RKO (cell line): ENCODE measurements around the gene GNRH2.
A peak's percentile ranks its signal among the peaks of the same experiment; 100 is the strongest.
"Not testable (repeated sequence)": the region's sequence is repeated elsewhere in the genome, so short reads cannot be mapped to it uniquely, and the experiment has no call there.

Experiments used
- DNase-seq: peaks from one replicate; pipeline ENCODE4 v3.0.0-alpha.2; 2016; ENCODE audit warnings: low spot score

Gene GNRH2

DNA sequence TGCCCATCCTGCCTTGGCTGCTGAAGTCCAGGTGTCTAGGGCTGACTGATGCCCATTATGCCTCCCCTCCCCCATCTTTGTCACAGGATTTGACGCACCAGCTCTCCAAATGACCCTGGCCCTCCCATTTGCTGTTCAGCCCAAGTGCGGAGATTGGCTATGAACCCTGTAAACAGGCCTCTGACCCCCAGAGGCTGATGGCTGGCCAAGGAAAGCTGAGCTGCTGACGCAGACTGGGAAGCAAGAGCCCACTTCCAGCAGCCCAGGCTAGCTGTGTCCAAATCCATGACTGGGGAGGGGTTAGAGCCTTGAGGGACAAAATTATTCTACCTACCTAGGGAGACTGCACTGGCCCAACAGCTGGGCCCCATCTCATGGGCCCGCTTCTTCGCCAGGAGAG is 797 bp upstream of the GNRH2 start:
- DNase-seq = no peak

DNA sequence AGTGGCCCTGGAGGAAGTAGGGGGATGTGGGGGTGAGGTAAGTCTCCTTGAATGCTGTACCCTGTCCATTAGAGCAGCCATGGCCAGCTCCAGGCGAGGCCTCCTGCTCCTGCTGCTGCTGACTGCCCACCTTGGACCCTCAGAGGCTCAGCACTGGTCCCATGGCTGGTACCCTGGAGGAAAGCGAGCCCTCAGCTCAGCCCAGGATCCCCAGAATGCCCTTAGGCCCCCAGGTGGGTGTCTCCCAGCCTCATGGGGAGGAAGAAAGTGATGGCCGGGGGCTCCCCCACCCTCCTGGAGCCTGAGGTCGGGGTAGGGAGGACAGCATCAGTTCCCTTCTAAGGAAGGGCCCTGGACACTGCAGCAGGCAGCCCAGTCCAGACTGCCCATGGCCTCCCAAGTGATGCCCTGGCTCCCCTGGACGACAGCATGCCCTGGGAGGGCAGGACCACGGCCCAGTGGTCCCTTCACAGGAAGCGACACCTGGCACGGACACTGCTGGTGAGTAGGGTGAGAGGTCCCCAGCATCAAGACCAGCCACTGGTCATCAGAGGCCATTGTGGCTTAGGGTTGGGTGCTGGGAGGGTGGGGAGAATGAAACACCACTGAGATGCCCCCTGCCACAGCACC is 1.0 kb downstream of the GNRH2 start:
- no peak for DNase-seq

DNA sequence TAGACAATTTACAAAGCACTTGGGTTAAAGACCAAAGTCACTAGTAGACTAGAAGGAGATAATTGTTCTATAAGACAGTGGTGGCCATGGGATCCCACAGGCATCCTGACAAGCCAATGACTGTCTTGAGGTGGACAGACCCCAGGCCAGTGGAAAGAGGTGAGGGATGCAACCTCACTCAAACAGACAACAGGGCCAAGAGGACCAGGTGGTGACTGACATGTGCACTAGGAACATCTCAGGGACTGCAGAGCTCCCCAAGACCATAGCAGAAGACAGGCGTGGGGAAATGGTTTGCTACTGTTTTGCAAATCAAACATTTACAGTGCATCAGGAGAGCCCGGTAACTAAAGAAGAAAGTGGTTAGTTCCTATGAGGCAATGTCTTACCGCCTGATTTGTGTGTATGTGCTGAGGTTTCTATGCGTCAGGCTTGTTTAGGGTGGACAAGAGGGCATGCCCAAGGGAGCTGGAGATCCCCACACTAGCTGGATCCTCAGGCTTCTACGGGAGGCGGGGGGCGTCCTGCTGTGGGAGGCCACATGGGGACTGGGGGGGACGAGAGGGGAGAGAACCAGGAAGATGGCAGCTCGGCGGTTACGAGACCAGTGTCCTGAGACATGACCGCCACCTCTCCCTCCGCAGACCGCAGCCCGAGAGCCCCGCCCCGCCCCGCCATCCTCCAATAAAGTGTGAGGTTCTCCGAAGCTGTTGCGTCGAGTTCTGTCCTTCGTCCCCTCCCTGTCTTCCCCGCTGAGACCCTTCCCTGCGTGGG is 1.8 kb downstream of the GNRH2 start:
- DNase-seq = peak; percentile 79

DNA sequence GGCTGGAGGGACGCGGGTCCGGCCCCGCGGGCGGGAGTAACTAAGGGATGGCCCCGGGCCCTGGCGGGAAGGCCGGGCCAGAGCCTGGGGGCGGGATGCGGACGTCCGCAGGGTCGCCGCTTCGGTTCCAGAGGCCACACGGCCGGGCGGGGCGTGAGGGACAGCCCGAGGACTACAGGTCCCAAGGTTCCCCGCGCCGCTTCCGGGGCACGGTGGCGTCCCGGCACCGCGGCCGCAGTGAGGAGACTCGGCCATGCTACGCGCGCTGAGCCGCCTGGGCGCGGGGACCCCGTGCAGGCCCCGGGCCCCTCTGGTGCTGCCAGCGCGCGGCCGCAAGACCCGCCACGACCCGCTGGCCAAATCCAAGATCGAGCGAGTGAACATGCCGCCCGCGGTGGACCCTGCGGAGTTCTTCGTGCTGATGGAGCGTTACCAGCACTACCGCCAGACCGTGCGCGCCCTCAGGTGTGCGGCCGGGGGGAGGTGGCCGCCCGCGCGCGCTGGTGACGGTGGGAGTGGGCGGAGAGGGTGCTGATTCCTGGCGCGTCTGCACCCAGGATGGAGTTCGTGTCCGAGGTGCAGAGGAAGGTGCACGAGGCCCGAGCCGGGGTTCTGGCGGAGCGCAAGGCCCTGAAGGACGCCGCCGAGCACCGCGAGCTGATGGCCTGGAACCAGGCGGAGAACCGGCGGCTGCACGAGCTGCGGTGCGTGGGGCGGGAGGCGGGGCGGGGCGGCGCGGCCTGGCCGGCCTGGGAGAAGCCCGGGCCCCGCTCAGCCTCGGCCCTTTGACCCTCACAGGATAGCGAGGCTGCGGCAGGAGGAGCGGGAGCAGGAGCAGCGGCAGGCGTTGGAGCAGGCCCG is 2.6 kb downstream of the GNRH2 start, which contains the start of gene MRPS26:
MRPS26 (plus strand) TSS at position 237 of the 861 bp plus-strand sequence; CDS start at position 254, 17 bp downstream.
- DNase-seq = peak; percentile 93

DNA sequence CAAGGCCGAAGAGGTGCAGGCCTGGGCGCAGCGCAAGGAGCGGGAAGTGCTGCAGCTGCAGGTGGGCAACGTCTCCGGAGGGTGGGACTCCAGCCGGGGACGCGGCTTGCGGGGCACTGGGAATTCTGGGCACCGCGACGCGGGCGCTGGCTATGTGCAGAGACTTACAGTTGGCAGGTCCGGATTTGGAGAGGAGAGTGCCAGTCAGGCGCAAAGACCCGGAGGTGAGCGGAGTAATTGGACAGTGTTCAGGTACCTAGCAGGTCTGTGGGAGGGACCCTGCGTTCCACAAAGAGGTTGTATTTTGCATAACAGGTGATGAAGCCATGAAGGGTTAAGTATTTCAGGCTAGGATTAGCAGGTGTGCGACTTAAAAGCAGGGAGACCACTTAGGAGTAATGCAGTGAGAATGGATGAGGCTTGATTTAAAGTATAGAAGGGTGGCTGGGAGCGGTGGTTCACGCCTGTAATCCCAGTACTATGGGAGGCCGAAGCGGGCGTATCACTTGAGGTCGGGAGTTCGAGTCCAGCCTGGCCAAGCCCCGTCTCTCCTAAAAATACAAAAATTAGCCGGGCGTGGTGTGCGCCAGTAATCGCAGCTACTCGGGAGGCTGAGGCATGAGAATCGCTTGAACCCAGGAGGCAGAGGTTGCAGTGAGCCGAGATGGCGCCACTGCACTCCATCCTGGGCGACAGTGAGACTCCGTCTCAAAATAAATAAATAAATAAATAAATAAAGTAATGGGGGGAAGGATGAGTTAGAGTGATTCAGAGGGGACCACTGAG is 3.4 kb downstream of the GNRH2 start:
- DNase-seq = peak; percentile 53

DNA sequence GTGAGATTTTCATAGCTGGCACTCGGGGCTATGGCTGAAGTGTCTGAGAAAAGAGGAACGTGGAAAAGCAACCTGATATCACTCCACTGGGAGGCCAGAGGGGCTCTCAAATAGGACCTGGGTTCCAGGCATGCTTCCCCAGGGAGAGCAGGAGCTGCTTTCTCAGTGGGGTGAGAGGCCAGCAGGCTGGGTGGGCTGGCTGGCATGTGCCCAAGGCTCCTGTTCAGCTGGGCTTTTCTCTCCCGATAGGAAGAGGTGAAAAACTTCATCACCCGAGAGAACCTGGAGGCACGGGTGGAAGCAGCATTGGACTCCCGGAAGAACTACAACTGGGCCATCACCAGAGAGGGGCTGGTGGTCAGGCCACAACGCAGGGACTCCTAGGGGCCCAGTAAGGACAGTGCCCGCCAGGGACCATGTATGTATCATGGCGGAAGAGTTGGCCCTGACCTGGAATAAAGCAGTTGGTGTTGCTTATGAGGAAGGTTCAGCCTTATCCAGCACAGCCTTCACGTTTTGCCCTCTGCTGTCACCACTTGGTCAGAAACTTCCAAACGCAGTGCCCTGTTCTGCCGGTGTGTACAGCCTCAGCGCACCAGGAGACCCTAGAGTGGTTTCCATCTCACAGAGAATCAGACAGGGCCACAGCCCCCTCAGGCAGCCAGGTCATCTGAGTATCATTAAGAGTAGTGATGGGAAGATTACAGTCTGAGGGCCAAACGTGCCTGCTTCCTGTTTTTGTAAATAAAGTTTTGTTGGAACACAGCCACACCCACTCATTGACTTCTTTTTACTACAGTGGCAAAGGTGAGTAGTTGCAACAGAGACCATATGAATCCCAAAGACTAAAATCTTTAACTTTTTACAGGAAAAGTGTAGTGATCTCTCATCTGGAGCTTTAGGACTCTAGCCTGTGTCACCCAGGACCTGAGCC is 4.3 kb downstream of the GNRH2 start:
- no peak for DNase-seq

DNA sequence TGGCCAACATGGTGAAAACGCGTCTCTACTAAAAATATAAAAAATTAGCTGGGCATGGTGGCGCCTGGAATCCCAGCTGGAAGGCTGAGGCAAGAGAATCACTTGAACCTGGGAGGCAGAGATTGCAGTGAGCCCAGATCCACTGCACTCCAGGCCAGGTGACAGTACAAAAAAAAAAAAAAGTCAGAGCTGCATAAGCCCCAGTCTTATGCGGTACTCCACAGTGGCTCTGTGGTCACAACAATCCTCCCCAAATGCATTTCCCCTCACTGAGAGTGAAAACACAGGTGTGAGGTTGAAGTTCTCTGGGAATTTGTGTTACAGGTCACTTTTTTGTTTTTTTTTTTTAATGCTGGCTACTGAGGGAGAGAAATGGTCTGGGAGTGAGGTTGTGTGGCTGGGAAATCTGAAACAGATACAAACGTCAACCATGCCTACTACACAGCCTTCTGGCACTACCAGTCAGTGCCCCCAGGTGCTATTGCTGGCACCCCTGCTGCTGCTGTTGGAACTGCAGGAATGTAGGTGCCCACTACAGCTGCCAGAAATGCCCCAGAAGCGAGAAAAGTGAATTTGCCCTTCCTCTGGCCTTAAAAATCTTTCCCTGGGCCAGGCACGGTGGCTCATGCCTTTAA is 8.1 kb downstream of the GNRH2 start:
- DNase-seq = no peak

DNA sequence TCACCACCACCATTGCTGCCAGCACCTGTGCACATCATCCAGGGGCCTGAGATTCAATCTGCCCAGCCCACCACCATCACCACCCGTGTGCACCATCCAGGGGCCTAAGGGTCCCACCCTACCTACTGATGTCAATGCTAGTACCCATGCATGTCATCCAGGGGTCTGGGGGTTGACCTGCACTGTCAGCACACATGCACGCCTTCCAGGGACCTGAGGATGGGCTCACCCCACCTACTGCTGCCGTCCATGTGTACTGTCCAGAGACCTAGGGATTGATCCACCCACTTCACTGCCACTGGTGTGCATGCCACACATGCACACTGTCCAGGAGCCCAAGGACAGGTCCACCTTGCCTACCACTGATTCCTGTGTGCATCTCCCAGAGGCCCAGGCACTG is 16.1 kb downstream of the GNRH2 start:
- DNase-seq = no peak

DNA sequence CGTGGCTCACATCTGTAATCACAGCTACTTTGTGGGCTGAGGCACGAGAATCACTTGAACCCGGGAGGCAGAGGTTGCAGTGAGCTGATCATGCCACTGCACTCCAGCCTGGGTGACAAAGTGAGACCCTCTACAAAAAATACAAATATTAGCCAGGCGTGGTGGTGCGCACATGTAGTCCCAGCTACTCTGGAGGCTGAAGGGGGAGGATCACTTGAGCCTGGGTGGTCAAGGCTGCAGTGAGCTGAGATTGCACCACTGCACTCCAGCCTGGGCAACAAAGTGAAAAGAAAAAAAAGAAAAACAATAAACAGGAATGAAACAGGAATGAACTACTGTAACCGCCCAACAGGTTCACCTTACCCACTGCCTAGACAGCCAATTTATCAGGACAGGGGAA is 20.7 kb downstream of the GNRH2 start:
- DNase-seq = not testable (repeated sequence)

DNA sequence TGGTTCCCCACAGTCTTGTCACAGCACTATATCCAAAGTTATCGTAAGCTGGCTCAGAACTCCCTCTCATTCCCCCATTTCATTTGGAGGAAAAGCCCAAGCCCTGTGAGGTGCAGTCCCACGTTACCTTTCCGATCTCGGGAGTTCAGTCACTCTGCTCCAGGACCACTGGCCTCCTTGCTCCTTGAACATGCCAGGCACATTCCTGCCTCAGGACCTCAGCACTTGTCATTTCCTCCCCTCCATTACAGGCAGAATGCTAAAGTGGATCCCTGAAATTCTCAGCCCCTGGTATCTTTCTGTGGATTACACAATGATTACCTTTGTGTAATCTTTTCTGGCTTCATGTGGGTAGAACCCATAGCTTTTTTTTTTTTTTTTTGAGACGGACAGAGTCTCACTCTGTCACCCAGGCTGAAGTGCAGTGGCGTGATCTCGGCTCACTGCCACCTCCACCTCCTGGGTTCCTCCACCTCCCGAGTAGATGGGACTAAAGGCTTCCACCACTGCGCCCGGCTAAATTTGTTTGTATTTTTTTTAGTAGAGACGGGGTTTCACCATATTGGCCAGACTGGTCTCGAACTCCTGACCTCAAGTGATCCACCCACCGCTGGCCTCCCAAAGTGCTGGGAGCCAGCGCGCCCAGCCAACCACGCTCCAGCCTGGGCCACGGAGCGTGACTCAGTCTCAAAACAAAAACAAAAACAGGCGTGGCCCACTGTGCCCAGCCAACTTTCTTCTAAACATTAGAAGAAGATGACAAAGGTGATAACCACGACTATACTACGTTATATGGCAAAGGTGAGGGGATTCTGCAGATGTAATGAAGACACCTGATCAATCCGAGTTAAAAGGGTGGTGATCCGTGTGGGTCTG is 24.0 kb downstream of the GNRH2 start:
- DNase-seq = no peak

DNA sequence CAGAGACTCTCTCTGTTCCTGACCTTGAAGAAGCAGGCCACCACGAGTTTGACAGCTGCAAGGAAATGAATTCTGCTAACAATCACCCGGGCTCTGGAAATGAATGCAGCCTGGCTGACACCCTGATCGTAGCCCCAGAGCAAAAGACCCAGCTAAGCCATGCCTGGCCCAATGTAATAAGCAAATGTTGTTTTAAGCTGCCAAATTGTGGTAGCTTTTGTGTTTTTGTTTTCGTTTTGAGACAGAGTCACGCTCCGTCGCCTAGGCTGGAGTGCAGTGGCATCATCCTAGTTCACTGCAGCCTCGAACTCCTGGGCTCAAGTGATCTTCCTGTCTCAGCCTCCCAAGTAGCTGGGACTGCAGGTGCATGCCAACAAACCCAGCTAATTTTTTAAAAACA is 24.7 kb downstream of the GNRH2 start:
- no peak for DNase-seq

DNA sequence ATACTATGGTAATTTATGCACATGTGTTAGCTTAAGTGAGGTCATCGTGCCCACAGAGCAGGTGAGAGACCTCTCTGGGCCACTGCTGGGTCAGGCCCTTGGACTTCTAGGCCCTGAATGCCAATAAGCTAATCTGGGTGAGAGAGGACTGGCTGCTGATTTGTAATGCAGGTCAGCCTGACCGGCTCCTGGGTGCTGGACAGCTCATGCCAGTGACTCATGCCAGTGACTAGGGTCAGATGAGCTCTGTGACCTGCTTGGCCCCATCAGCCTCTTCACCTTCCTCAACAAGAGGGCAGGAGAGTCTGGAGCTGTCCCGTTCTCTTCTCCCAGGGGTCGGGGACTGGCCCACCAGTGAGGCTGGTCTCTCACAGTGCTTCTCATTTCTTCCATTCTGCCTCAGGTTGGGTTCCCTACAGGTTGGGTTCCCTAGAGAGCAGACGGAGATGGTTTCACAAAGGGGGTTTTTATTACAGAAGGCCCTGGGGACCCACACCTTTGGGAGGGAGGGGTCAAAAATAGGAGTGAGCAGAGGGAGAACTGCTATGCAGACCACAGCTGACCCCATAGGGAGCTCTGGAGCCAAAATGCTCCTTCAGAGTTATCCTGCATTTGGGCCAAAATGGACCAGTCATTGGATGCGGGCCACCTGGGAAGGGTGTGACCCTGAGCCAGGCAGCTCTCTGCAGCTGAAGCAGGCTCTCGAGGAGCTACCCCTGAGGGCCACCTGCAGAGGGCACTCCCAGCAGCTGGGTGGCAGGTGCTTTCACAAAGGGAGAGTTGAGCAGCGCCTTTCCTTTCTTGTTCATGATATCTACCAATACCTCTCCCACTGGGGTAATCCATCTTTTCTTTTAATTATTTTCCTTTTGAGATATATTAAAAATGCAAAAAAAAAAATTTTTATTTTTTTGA is 25.8 kb downstream of the GNRH2 start:
- DNase-seq = peak; percentile 87

DNA sequence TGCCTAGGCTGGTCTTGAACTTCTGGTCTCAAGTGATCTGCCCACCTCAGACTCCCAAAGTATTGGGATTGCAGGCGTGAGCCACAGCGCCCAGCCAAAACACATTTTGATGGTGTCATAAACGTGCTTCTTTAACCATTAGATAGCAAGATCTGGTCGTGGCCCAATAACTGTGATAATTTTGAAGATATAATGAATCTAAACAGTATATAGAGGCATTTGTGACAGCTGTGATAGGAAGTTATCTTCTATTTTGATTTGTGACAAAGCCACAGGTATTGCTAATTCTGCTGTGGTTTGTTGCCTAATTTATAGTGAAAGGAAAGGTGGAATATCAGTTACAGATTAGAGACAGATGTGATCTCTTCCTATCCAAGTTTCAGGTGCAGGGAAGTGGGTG is 27.3 kb downstream of the GNRH2 start:
- DNase-seq = no peak

DNA sequence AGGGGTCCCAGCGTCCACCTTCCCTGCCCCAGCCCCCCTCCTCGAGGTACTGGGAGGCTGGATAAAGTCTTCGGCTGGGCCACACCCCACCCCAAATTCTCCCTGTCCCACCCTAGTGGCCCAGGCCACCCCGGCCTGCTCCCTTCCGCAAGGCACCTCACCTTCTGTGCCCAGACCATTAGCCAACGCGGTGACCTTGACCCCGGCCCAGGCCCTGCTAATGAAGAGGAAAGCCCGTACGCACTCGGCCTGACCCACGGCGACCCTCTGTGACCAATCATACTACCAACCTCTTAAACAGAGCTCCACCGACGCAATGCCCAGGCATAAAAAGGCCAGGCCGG is 27.8 kb downstream of the GNRH2 start:
- no peak for DNase-seq

DNA sequence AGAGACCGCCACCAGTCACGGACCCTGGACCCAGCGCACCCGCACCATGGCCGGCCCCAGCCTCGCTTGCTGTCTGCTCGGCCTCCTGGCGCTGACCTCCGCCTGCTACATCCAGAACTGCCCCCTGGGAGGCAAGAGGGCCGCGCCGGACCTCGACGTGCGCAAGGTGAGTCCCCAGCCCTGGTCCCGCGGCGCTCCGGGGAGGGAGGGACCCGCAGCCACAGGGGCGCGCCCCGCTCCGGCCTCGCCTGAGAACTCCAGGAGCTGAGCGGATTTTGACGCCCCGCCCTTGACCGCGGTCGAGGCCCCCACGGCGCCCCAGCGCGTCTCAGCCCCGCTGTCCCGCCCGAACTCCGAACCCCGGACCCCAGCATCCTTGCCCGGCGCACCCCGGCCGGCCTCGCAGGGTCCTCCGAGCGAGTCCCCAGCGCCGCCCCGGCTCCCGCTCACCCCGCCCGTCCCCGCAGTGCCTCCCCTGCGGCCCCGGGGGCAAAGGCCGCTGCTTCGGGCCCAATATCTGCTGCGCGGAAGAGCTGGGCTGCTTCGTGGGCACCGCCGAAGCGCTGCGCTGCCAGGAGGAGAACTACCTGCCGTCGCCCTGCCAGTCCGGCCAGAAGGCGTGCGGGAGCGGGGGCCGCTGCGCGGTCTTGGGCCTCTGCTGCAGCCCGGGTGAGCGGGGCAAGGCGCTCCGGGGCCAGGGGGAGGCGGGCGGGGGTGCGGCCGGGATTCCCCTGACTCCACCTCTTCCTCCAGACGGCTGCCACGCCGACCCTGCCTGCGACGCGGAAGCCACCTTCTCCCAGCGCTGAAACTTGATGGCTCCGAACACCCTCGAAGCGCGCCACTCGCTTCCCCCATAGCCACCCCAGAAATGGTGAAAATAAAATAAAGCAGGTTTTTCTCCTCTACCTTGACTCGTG is 28.4 kb downstream of the GNRH2 start, which contains the start of gene OXT:
OXT (plus strand) TSS at position 11 of the 920 bp plus-strand sequence; CDS start at position 47, 36 bp downstream.
- DNase-seq = no peak

DNA sequence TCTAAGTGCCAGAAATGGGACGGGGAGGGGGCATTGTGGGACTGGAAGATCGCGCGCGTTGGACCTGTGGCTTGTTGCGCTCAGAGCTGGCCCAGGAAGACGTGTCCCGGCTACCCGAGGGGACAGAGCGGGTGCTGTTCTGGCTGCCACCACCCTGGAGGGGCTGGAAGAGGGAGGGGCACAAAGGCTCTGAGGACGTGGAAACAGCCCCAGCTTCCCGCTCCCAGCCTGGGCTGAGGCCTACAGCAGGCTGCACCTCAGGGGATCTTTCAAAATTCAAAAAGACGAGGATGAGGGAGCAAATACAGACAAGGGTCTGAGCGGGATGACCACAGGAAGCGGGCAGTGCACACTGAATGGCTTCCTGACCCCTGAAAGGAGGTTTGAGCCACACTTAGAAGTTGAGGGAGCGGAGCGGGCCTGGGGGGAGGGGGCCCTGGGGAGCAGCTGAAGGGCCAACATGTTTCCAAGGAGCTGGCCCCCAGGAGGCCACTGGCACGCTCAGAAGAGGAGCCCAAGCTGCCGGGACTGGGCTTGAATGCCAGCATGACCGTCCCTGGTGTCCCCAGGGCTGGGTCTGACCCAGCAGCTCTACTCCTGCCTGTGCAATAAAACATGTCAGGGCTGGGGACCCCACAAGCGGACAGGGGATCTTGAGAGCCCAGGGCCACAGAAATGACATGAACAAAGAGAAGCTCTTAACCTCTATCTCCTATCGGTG is 29.3 kb downstream of the GNRH2 start:
- DNase-seq = no peak
